ENCODE data around the gene CHRNB4.
"Not testable (repeated sequence)": the region's sequence is repeated elsewhere in the genome, so short reads cannot be mapped to it uniquely, and the experiment has no call there.

Gene CHRNB4, protein sequence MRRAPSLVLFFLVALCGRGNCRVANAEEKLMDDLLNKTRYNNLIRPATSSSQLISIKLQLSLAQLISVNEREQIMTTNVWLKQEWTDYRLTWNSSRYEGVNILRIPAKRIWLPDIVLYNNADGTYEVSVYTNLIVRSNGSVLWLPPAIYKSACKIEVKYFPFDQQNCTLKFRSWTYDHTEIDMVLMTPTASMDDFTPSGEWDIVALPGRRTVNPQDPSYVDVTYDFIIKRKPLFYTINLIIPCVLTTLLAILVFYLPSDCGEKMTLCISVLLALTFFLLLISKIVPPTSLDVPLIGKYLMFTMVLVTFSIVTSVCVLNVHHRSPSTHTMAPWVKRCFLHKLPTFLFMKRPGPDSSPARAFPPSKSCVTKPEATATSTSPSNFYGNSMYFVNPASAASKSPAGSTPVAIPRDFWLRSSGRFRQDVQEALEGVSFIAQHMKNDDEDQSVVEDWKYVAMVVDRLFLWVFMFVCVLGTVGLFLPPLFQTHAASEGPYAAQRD

DNA sequence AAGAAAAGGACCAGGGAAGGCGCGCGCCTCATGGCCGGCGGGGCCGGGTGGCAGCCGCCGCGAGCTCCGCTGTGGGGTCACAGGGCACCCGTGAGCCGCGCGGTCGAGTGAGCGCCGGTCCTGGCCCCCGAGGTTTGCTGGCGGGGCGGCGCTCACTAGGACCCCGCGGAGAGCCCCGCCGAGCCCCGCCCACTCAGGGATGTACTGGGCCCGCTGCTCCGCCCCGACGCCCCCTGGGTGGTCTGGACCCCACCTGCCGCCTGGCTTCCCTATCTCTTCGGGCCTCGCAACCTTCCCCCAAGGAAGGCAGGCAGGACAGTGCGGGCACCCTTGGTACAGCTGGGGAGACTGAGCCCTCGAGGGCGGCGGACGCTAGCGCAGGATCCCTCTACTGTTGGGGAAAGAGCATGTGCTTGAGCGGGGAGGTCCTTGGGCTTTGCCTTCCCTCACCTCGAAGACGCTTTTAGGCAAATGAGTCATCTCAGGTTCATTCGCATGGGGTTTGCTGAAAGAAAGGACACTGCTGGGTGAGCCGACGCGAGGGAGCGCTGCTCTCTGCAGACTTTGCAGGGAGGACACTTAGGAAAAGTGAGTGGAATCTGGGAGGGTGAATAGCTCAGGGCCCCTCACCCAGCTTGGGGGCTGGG, at the start of gene CHRNB4:
Gene CHRNB4 (minus strand): TSS at position 109 of the 647 bp plus-strand sequence. CDS start 77 bp downstream, at position 32.
- no peak for DNase-seq (ENCODE audit: low read depth, low spot score)

DNA sequence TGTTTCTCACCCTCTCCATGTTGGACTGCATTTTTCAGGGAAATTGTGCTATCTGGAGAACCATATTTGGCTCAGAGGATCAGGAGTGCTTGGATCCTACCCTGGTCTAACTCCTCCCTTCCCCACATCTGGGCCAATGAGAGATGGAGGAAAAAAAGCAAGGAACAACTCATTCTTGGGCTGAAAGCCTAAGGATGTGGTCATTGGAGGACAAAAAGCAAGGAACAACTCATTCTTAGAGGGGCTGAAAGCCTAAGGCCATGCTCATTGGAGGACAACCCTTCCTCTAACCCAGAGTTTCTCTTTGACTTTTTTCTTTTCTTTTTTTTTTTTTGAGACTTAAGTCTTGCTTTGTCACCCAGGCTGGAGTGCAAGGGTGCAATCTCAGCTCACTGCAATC, 48.6 kb upstream of the CHRNB4 start:
- ChIA-PET POLR2A (no interaction called here), CTCF (interaction anchor here (3.2 kb wide), 1 partner anchor 20 kb away, joined by 17 read pairs; no protein-coding TSS in a partner anchor)
- no peak overlapping the region for H3K4me3 ChIP-seq (ENCODE audit: low read depth, low read length)
- TF ChIP-seq, protein P1, sequence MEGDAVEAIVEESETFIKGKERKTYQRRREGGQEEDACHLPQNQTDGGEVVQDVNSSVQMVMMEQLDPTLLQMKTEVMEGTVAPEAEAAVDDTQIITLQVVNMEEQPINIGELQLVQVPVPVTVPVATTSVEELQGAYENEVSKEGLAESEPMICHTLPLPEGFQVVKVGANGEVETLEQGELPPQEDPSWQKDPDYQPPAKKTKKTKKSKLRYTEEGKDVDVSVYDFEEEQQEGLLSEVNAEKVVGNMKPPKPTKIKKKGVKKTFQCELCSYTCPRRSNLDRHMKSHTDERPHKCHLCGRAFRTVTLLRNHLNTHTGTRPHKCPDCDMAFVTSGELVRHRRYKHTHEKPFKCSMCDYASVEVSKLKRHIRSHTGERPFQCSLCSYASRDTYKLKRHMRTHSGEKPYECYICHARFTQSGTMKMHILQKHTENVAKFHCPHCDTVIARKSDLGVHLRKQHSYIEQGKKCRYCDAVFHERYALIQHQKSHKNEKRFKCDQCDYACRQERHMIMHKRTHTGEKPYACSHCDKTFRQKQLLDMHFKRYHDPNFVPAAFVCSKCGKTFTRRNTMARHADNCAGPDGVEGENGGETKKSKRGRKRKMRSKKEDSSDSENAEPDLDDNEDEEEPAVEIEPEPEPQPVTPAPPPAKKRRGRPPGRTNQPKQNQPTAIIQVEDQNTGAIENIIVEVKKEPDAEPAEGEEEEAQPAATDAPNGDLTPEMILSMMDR (IDR thresholded peaks at IDR 0.05; ENCODE audit: insufficient read depth, low read length, missing control alignments): no peak
- DNase-seq (ENCODE audit: low read depth, low spot score): no peak

More for the DNA sequence above, at the start of gene CHRNB4:
- ChIA-PET POLR2A (no interaction called here), CTCF (interaction anchor here (1.2 kb wide), 1 partner anchor 68 kb away, joined by 3 read pairs; no protein-coding TSS in a partner anchor)
- TF ChIP-seq, protein P1 (IDR thresholded peaks at IDR 0.05; ENCODE audit: insufficient read depth, low read length, missing control alignments): no peak
- H3K4me3 ChIP-seq (ENCODE audit: low read depth, low read length): peak within 1 kb of the TSS; percentile 29

DNA sequence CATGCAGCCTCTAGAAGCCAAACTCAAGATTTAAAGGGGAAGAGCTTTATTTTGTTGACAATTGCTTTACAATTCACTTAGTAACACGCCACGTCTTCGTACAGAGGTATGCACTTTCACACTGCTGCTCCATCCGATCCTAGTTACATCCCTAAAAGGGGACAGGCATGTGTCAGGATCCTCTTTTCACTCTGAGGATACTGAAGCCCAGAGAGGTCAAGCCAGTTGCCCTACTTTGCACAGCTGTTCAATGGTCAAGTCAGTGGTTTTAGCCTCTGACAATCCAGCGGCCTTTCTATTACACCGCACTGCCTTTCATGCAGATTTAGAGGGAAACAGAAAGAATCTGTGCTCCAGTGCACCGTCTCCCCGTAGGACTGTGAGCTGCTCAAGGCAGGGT, 44.9 kb upstream of the CHRNB4 start:
- TF ChIP-seq, protein P1 (IDR thresholded peaks at IDR 0.05; ENCODE audit: insufficient read depth, low read length, missing control alignments): no peak
- ChIA-PET CTCF (interaction anchor here (0.7 to 1.2 kb wide), 2 partner anchors 16 to 24 kb away, joined by 3 read pairs; no protein-coding TSS in a partner anchor), POLR2A (no interaction called here)
- H3K4me3 ChIP-seq (ENCODE audit: low read depth, low read length): no peak overlapping the region
- DNase-seq (ENCODE audit: low read depth, low spot score): no peak

DNA sequence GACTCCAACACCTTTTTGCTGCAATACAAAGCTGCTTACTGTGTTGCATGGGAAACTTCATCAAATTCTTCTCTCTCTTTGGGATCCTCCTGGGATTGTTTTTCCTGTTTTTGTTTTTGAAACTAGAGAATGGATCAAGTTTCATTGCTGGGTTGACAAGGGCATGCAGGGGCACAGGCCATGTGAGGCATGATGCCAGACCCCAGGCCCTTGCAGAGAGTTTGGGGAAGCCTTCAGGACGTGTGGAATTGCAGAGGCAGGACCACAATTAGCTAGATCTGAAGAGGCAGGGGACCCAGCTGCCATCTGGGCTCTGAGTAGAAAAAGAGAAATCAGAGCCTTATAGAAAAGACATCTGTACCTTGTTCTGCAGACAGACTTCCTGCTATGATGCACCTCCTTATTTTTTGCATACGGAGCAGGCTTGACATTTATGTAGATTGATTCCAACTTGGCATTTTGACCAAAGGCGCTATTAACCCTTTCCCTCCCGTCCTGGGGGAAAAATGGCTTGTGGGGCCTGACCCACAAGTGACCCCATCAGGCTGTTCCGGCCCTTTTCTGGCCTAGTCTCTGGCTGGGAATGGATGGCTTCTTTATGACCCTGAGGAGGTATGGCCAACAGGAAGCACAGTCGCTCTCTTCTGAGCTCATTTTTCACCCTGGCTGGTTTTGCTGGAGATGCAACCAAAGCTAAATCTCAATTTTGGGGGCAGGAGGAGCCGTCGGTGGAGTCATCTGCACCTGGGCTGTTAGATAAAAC, 44.3 kb upstream of the CHRNB4 start:
- DNase-seq (ENCODE audit: low read depth, low spot score): no peak
- TF ChIP-seq, protein P1 (IDR thresholded peaks at IDR 0.05; ENCODE audit: insufficient read depth, low read length, missing control alignments): no peak
- ChIA-PET POLR2A (no interaction called here), CTCF (interaction anchor here (0.7 kb wide), 1 partner anchor 25 kb away, joined by 3 read pairs; no protein-coding TSS in a partner anchor)
- no peak overlapping the region for H3K4me3 ChIP-seq (ENCODE audit: low read depth, low read length)

DNA sequence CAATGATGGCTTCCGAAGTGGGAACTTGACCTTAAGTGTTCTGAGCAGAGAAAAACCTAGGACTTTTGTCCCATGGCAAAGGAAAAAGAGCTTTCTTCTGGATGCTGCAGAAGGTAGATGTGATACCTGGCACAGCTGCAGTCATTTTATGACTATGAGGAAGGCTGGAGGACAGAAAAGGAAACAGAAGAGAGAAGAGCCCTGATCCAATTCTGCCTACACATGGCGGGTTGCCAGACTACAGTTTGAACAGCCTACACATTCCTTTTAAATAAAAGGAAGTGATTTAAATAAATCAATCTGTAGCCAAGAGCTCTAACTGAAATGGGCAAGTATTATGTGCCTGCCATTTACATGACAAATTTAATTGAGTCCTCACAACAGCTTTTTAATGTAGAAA, 43.6 kb upstream of the CHRNB4 start:
- ChIA-PET CTCF (no interaction called here), POLR2A (no interaction called here)
- DNase-seq (ENCODE audit: low read depth, low spot score): no peak
- no peak overlapping the region for H3K4me3 ChIP-seq (ENCODE audit: low read depth, low read length)
- TF ChIP-seq, protein P1 (IDR thresholded peaks at IDR 0.05; ENCODE audit: insufficient read depth, low read length, missing control alignments): no peak

DNA sequence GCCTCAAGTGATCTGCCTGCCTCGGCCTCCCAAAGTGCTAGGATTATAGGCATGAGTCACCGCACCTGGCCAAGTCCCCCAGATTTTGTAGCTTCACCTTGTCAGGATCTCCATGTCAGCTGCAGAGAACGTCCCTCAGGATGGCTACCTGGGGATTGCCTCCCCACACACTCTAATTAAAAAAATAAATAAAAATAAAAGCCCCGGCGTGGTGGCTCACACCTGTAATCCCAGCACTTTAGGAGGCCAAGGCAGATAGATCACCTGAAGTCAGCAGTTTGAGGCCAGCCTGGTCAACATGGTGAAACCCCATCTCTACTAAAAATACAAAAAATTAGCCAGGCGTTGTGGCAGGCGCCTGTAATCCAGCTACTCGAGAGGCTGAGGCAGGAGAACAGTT, 42.6 kb upstream of the CHRNB4 start:
- POLR2A ChIA-PET: interaction anchor here (0.5 kb wide), 1 partner anchor 13 kb away, joined by 3 read pairs; no protein-coding TSS in a partner anchor
- CTCF ChIA-PET; H3K4me3 ChIP-seq (ENCODE audit: low read depth, low read length); DNase-seq (ENCODE audit: low read depth, low spot score): not testable (repeated sequence)
